AG20443 (cell line): ENCODE data around the gene TDRD7.
A peak's percentile ranks its signal among the peaks of the same experiment; 100 is the strongest.
"Not testable (repeated sequence)": the region's sequence is repeated elsewhere in the genome, so short reads cannot be mapped to it uniquely, and the experiment has no call there.

ENCODE experiments used
- DNase-seq: peaks from one replicate; pipeline ENCODE4 v3.0.0; 2012; ENCODE audit warnings: low spot score, mixed read lengths

TDRD7 gene

GRCh38 chr9:97425336-97425972 is 13.6 kb downstream of the TDRD7 start:
- DNase-seq, result no peak

- no peak for DNase-seq
Measured at GRCh38 chr9:97425973-97426336, 14.1 kb downstream of the TDRD7 start.

GRCh38 chr9:97427885-97428284 is 16.0 kb downstream of the TDRD7 start:
- DNase-seq, result no peak

DNA sequence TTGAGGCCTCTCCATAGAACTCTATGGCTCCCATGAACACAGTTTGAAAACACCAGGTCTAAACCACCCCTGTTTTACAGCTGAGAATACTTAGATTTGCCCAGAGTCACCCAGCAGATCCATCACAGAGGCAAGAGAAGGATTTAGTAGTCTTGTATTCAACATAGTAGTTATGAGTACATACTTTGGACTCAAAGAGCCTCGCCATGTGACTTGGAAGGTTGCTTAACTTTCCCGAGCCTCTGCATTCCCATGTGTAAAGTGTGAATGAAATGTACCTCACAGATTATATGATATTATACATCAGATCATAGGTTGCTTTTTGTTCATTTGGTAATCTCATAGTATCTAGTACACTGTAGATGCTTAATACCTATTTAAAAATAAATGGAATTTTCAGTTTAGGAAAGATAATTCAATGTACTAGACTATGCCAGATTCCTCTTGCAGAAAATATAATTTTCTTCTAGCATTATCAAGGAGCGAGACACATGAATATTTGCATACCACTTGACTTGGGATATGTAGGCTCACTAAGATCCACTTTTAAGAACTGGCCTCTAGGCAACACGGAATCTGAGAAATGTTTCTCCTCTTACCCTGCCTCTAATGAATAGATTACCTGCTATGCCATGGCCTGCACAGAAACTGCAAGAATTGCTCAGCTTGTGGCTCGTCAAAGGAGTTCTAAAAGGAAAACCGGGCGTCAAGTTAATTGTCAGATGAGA is 18.6 kb downstream of the TDRD7 start:
- DNase-seq, result no peak

DNA sequence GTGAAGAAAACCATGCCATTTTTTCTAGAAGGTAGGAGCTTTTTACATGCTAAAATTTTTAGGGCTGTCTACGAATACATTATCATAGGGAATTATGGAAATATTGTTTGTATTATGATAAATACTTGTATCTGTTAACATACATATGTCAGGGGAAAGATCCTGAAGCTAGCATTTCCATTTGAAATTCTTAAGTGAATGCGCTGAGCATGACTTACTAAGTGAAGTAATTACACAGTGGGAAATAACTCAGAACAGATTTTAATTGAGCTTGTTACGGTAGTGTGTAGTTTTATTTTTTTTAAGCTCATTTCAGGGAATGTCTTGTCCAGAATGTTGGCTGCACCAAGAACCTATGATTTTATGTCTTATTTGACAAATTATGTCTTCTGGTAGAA is 19.1 kb downstream of the TDRD7 start:
- DNase-seq, result no peak

DNA sequence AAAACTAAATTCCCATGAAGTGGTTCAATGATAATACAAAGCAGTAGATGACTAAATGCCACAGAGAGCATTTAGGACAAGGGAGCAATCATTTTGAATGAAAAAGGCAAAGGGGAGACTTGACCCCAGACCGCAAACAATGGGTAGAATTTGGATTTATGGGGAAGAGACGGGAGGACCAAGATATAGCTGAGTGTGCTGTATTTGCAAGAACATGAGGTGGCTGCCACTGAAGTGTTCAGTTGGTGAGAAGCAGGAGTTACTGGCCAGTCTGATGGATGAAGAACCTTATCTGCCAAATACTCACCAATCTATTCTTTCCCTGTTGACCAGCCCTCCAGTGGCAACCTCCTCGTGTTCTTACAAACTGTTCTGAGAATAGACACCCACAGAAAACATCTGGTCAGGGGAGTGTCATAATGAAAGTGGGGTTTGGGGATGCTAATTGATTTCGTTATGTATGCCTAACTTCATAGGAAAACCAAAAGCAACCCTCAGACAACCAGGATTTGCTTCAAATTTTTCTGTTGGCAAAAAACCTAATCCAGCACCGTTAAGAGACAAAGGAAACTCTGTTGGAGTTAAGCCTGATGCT is 19.8 kb downstream of the TDRD7 start:
- DNase-seq, result no peak

GRCh38 chr9:97437051-97437600 is 25.2 kb downstream of the TDRD7 start:
- DNase-seq, result no peak

GRCh38 chr9:97438257-97438656 is 26.4 kb downstream of the TDRD7 start:
- DNase-seq, result no peak

GRCh38 chr9:97438666-97439065 is 26.8 kb downstream of the TDRD7 start:
- no peak for DNase-seq

DNA sequence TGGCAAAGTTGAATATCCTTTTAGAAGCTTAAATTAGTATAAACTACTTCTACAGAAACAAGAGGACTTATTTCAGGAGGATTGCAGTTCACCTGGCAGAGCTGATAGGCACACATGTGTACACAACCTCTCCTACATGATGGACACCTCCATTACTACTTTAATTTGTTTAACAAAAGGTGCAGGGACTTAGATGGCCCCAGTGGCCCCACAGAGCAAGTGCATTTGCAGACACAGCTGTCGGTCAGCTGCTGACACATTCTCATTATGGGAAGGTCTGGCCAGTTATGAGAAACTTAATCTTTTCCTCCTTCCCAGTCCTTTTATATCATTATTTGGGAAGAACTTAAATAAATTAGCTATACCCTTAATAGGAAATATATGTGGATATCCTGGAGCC is 28.3 kb downstream of the TDRD7 start:
- DNase-seq, result no peak

DNA sequence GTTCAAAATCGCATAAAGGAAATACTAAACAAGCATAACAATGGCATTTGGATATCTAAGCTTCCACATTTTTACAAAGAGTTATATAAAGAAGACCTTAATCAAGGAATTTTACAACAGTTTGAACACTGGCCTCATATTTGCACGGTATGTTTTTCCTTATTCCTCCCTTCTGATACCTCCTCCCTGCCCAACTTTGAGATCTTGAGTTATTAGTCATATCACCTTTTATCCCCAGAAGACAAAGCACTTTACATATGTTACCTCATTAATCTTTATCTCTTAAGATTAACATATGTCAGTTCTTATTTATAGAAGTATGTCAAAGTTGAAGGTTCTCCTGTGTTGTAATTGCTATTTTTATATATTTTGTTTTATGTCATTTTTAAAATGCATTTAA is 29.8 kb downstream of the TDRD7 start:
- no peak for DNase-seq

GRCh38 chr9:97445119-97445701 is 33.3 kb downstream of the TDRD7 start:
- no peak for DNase-seq

DNA sequence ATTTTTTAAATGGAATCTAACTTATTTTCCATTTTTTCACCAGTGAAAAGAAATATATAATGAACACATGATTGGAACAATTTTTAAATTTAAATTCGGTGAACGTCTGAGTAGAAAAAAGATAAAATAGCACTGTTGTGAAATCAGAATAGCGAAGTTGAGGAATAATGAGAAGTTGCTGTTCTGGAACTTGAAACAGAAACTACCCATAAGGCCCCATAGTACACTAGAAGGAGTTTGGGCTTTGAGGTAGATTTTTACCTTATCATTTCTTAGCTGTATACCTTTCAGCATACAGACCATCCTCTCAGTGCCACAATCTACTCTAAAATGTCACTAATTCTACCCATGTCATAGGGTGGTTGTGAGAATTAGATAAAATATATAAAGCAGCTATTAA is 35.1 kb downstream of the TDRD7 start:
- DNase-seq, result no peak

DNA sequence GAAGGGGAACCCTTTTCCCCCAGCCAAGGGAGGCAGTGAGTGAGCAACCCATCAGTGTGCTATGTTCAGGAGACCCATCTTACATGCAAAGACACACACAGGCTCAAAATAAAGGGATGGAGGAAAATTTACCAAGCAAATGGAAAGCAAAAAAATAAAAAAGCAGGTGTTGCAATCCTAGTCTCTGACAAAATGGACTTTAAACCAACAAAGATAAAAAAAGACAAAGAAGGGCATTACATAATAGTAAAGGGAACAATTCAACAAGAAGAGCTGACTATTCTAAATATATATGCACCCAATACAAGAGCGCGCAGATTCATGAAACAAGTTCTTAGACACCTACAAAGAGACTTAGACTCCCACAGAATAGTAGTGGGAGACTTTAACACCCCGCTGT is 41.7 kb downstream of the TDRD7 start:
- DNase-seq, result not testable (repeated sequence)

DNA sequence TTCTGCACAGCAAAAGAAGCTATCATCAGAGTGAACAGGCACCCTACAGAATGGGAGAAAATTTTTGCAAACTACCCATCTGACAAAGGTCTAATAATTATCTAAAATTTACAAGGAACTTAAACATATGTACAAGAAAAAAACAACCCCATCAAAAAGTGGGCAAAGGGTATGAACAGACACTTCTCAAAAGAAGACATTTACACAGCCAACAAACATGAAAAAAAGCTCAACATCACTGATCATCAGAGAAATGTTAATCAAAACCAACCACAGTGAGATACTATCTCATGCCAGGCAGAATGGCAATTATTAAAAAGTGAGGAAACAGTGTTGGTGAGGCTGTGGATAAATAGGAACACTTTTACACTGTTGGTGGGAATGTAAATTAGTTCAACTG is 44.9 kb downstream of the TDRD7 start:
- DNase-seq, result not testable (repeated sequence)

DNA sequence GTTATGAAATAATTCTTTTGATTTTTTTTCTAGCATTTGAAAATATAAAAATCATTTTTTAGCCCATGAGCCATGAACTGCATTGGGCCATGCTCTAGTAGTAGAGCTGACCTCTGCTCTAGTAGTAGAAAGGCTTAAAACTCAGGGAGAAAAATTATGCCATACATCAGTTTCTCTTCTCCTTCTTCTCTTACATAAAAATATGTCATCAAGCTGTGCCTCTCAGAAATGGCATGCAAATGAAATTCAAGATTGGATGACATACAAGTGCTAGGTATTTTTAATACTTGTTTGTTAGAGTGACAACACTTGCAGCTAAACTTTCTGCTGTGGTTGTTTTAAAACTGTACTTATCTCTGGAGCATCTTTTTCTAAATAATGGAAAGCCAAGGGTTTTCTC is 47.4 kb downstream of the TDRD7 start:
- no peak for DNase-seq

GRCh38 chr9:97462159-97462558 is 50.3 kb downstream of the TDRD7 start:
- DNase-seq, result no peak

GRCh38 chr9:97462914-97463313 is 51.0 kb downstream of the TDRD7 start:
- no peak for DNase-seq

GRCh38 chr9:97468658-97469448 is 57.0 kb downstream of the TDRD7 start:
- DNase-seq, result peak; percentile 87

GRCh38 chr9:97470076-97470475 is 58.2 kb downstream of the TDRD7 start:
- no peak for DNase-seq

- DNase-seq, result no peak
Measured at GRCh38 chr9:97473717-97474116, 61.8 kb downstream of the TDRD7 start.

DNA sequence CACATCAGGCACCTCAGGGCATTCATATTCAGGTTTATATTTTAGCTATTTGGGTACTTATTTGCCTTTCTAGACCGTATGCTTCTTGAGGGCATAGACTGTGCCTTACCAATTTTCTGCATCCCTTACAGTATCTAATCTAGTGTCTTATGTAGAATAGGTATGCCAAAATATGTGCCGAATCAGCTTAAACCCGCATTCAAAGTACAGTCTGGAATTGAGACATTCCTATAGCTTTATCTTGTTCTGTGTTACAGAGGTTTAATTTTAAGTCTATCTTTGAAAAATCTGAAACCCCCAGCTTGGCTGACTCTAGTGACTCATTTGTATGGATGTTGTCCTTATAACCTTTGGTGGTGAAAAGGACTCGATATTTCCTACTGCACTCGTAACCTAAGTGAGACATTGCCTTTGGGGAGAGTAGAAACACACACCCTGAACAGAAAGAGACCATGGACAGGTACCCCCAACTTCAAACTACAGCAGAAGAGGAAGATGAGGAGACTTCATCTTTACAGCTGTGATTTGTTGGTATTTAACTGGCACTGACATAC is 62.6 kb downstream of the TDRD7 start:
- no peak for DNase-seq
